Activated T-cell treated with anti-CD3 and anti-CD28 coated beads for 1 hour (primary cell): ENCODE data around the gene MID1.

ENCODE experiments used
- DNase-seq: peaks from one replicate; pipeline ENCODE4 v3.0.0-alpha.2; 2020; ENCODE audit warnings: low read depth

MID1 gene

GRCh38 chrX:10576777-10577447, 43.5 kb downstream of the MID1 start:
- DNase-seq: no peak

- no peak for DNase-seq
Measured at GRCh38 chrX:10576186-10576585, 44.2 kb downstream of the MID1 start.

DNA sequence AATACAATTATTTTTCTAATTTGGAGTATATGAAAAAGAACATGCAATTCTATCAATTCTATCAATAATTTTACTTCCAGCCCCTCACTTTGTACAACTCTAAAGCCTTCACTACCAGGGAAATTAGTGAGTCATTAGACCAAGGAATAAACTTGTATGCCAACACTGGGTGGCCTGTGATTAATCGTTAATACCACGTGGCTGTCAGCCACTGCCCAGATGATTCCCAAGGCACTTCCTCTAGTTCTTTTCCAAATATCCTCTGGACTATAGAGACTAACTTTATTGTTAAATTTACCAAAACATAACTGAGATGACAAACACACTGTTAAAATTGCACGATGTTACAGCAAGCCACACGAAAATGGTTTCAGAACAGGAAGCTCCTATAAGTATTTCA, 45.7 kb downstream of the MID1 start:
- no peak for DNase-seq

- no peak for DNase-seq
Measured at GRCh38 chrX:10571260-10571659, 49.1 kb downstream of the MID1 start.

DNA sequence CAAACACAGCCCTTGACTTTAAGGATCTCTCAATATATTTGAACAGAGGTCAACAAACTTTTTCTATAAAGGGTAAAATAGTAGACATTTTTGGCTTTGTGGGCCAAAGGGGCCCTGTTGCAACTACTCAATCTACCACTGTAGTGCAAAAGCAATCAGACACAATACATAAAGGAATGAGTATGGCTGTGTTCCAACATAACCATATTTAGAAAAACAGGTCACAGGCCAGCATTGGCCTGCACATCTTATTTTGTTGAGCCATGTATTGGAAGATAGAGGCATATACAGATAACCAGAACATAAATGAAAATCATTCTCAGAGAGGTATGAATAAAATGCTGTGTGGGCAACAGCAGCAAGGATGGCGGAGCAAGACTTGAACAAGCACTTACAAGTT, 49.8 kb downstream of the MID1 start:
- no peak for DNase-seq

DNA sequence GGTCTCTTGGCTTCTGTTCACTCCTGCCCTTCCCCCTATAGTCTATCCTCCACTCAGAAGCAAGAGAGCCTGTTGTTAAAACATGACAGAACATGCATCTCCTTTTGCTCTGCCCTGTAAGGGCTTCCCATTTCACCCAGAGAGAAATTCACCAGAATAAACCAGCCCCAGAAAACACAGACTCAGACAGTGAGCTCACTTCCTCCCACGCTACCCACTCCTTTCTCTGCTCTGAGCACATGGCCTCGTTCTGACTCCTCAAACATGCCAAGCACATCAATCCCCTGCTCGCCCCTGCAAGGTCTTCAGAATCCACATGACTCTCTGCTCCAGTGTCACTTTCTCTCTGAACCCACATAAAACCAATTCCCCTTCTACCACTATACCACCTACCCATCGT, 50.4 kb downstream of the MID1 start:
- no peak for DNase-seq

- no peak for DNase-seq
Measured at GRCh38 chrX:10568428-10568827, 52.0 kb downstream of the MID1 start.

DNA sequence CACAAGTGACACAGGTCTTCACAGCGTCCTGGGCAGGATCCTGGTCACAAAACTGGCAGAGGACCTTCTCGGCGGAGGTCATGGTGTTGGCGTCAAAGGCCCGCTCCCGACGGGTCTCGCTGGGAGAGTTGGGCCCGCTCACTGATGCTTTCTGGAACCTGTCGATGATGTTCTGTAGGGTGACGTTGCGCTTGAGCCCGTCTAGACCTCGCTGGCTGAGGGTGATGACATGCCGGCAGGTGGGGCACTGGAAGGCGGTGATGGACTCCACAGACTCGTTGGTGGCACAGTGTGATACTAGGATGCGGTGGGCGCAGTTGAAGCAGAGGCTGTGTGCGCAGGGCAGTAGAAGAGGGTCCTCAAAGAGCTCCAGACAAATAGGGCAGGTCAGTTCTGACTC, 53.2 kb downstream of the MID1 start:
- DNase-seq: no peak

DNA sequence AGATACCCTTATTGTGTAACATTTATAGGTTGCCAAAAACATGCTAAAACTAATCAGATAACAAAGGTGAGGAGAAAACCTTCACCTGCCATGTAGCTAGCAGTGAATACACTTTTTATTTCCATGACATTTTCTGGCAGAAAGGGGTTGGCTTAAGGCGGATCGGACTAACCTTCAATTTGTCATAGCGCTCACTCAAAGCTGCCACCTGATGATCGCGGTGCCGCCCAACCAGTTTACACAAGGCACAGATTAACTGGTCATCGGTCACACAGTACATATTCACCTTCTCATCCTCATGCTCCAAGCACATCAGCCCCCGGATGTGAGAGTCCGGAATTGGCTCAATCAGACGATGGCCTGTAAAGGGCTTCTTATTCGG, 53.7 kb downstream of the MID1 start:
- no peak for DNase-seq

- no peak for DNase-seq
Measured at GRCh38 chrX:10564484-10564883, 55.9 kb downstream of the MID1 start.

DNA sequence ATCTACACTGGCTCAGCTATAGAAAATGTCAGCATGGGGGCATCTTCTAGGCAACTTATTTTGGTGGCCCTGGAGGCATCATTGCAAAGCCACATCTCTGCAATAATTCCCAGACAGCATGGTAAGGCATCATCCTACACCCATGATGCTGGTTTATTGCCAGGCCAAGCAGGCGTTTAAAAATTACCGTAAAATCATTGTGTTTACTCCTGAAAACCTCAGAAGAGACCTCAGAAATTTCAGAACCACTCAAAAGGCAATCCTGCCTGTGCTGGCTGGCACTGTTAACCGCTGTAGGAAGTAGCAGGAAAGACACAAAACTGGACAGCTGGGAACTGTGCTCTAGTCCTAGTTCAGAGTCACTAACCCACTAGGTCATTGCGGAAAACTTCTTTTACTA, 63.2 kb downstream of the MID1 start:
- no peak for DNase-seq

- no peak for DNase-seq
Measured at GRCh38 chrX:10556405-10556804, 64.0 kb downstream of the MID1 start.

- no peak for DNase-seq
Measured at GRCh38 chrX:10555846-10556245, 64.5 kb downstream of the MID1 start.

GRCh38 chrX:10554612-10555270, 65.6 kb downstream of the MID1 start:
- DNase-seq: no peak

GRCh38 chrX:10549280-10549679, 71.1 kb downstream of the MID1 start:
- DNase-seq: no peak

DNA sequence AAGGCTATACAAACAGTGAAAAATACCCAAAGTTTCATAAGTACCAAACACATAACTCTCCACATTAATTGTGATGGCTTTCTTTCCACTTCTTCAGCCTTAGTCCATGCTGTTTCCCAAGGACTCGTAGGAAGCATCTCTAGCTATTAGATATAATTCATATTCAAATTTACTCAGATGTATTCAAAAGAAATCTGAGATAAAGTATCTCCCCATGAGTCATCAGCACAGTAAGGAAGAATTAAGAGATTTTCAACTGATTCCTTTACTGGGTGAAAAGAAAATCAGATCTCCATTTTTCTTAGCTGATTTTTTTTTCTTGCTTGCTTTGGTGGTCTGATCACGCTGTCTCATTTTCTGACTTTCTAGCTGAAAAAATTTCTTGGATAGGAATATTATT, 71.7 kb downstream of the MID1 start:
- no peak for DNase-seq

DNA sequence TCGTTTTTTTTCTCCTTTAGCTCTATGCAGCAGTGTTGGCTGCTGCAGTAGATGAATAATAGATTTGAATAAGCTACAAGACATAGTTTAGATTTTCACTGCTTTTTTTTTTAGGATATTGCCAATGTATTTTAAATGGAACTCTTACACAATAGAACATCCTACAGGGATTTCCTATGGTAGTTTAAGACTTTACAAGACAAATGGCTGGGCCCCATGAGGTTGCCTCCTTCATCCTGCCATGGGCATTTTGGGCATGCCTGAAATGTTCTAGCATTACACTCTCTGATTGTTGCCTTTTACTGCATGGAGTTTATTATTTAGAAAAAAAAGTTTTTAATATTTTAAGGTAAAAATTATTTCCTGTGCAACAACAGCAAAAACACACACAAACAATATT, 74.5 kb downstream of the MID1 start:
- DNase-seq: no peak

DNA sequence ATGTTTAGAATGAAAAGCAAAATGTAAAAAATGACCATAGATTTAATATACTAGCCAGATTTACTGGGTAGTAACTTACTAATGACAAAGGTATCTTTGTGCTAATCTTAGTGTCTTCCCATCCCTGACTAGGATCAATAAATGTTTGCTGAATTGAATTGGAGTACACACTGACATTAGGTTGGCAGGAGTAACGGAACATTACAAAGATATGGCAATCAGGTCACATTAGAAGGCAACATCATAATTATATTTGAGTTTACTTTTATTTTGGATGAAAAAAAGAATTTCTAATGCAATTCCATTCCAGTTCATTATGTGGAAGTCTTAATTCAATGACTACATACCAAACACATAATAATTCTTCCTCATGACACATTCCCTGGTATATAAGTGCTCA, 77.8 kb downstream of the MID1 start:
- no peak for DNase-seq

DNA sequence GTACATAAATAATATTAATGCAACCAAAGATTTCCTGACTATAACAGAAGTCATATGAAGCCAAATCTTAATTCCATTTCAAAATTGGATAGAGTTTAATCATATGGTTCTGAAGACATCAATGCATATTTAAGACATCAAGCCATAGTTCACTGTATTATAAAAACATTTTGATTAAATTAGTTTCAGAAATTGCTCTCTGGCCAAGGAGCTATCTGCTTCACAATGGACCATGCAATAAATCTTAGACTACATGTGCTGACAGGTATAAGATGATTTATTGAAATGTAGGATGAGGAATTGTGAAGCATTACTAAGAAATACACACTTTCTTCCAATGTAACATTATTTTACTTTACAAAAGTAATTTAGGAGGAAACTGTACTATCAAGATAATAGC, 81.6 kb downstream of the MID1 start:
- no peak for DNase-seq

GRCh38 chrX:10537308-10537707, 83.1 kb downstream of the MID1 start:
- no peak for DNase-seq

GRCh38 chrX:10536744-10537143, 83.6 kb downstream of the MID1 start:
- DNase-seq: no peak

- no peak for DNase-seq
Measured at GRCh38 chrX:10534611-10535010, 85.8 kb downstream of the MID1 start.

DNA sequence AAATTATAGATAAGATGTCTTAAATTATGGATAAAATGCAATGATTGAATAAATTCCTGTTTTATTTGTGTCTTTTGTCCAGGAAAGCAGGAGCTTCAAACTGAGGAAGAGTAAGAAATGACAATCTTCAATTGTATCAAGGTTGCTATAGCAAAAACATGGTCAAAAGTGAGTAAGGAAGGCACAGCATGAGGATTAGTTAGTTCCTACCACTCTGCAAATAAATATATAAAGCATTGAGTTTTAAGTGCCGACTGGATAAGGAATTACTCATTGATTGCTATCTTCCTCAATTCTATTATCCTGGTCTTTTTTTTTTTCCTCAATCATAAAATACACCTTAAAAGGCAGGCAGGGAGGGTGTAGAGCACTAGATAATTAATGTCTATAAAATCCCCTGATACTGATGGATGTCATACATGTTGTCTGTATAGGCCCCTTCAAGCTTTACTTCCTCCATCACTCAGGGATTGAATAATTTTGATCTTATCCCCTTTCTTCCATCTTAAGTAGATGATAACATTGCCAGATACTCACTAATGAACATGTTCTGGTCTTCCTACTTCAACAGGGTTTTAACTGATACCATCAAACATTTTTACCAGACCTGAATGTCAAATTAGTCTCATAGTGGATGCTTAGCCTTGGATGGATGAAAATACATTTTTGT, 86.6 kb downstream of the MID1 start:
- no peak for DNase-seq

DNA sequence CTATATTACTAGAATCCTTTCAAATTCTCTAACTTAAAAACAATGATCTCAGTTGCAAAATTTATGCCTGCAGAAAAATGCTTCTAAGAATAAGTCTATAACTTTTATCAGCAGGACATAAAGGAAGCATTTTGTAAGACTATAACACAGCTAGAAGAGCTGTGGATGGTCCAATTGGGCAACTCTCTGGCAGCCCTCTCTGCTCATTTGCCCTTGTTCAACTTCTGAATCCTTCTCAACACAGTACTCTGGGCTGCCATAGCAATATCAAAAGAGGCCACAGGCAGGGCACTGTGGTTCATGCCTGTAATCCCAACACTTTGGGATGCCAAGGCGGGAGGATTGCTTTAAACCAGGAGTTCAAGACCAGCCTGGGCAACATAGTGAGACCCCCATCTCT, 88.5 kb downstream of the MID1 start:
- DNase-seq: no peak
